ENCODE data around the gene CEP85L. TPM values are rescaled to one million over a fixed set of nuclear protein-coding genes. Genes with fewer than 3 reads are reported as not detected.
A peak's percentile ranks its signal among the peaks of the same experiment; 100 is the strongest.

The CEP85L gene
- total RNA-seq, 1 donor from 2014 or later, result 3.3 TPM

DNA sequence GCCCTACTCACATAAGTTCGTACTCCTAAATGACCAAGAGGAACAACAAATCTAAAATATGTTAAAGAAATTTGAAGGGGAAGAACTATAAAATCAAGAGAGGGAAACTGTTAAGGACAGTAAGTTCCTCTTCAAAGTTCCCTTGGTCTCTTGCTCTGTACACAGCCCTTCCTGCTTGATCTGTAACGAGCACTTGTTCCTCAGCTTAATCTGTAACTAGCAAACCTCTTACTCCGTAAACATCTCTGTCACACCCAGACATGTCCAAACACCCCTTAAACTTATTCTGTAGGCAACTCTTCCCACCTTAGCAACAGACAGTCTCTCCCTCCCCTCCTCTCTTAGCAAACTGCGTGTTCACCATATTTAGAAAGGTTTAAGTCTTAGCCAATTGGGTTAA is 73.4 kb downstream of the CEP85L start:
- no peak for TF ChIP-seq CTCF (conservative IDR thresholded peaks at IDR 0.05; ENCODE audit: low read depth, low read length)

GRCh38 chr6:118574051-118574865 is 77.1 kb downstream of the CEP85L start:
- no peak for TF ChIP-seq CTCF (conservative IDR thresholded peaks at IDR 0.05; ENCODE audit: low read depth, low read length)

More for the DNA sequence above, 73.4 kb downstream of the CEP85L start:
- no peak overlapping the region for H3K4me3 ChIP-seq (ENCODE audit: low read depth, low read length)
- DNase-seq (ENCODE audit: low read depth), result no peak

DNA sequence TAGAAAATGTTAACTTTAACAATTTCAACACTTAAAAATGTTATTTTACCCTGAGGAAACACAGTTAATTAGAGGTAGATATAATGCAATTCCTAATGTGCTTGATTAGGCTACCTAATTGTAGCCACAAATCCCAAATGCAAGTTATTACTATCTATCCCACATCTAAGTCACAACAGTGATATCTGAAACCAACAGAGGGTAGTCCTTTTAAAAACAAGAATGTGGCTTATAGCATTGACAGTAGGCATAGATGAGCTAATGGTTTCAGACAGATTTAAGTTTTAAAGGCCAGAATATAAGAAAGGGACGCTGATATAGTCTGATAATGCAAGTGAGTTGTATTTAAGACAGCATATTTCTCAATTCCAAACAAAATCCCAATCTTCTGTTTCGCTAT is 80.3 kb downstream of the CEP85L start:
- no peak overlapping the region for H3K4me3 ChIP-seq (ENCODE audit: low read depth, low read length)
- no peak for TF ChIP-seq CTCF (conservative IDR thresholded peaks at IDR 0.05; ENCODE audit: low read depth, low read length)
- no peak for DNase-seq (ENCODE audit: low read depth)

More at GRCh38 chr6:118574051-118574865, 77.1 kb downstream of the CEP85L start:
- DNase-seq (ENCODE audit: low read depth), result no peak
- no peak overlapping the region for H3K4me3 ChIP-seq (ENCODE audit: low read depth, low read length)

- no peak for DNase-seq (ENCODE audit: low read depth)
These were observed 81.9 kb downstream of the CEP85L start for GRCh38 chr6:118569498-118569897.

GRCh38 chr6:118567974-118568373 is 83.4 kb downstream of the CEP85L start:
- H3K4me3 ChIP-seq (ENCODE audit: low read depth, low read length), result no peak overlapping the region
- no peak for TF ChIP-seq CTCF (conservative IDR thresholded peaks at IDR 0.05; ENCODE audit: low read depth, low read length)
- no peak for DNase-seq (ENCODE audit: low read depth)

More at GRCh38 chr6:118569498-118569897, 81.9 kb downstream of the CEP85L start:
- H3K4me3 ChIP-seq (ENCODE audit: low read depth, low read length), result no peak overlapping the region
- TF ChIP-seq CTCF (conservative IDR thresholded peaks at IDR 0.05; ENCODE audit: low read depth, low read length), result no peak

DNA sequence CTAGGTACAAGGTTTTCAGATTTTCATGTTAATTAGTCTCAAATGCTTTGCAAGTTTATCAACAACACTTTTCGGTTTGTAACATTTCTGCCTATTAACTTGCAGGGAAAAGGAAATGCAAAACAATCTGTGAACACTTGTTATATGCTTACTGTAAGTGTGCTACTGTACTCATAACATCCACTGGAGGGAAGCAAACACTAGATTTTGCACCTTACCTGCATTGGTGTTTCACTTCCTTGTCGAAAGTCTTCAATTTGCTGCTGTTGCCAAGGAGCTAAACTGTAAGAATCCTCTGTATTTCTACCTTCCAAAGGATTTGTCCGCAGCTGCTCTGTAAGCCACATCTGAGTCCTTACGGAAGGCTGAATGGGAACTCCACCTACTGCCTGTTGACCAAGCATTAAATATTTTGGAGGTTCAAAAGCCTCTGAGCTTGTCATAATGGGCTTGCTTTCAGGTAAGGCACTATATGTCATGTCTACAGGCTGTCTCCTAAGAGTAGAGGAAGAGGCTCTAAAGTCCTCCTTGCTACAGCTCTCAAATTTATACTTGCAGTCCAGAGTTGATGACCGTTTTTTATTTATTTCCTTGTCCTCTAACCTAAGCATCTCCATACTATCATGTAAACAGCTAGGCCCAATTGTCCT is 86.0 kb downstream of the CEP85L start:
- no peak for DNase-seq (ENCODE audit: low read depth)
- peak; percentile 56 for TF ChIP-seq CTCF (conservative IDR thresholded peaks at IDR 0.05; ENCODE audit: low read depth, low read length)
- H3K4me3 ChIP-seq (ENCODE audit: low read depth, low read length), result no peak overlapping the region

All from epithelial cell of proximal tubule (primary cell).